ENCODE data around the gene ADCK1.
"Not testable (repeated sequence)": the region's sequence is repeated elsewhere in the genome, so short reads cannot be mapped to it uniquely, and the experiment has no call there.

ADCK1 gene

GRCh38 chr14:77791225-77791600 is 8.7 kb upstream of the ADCK1 start:
- in situ Hi-C loops (cut with MboI; ENCODE audit: low pct_unique_long_range_greater_than_20kb, low sequenced_read_pairs, unreplicated experiment), result no loop called here
- TF ChIP-seq, protein P1, sequence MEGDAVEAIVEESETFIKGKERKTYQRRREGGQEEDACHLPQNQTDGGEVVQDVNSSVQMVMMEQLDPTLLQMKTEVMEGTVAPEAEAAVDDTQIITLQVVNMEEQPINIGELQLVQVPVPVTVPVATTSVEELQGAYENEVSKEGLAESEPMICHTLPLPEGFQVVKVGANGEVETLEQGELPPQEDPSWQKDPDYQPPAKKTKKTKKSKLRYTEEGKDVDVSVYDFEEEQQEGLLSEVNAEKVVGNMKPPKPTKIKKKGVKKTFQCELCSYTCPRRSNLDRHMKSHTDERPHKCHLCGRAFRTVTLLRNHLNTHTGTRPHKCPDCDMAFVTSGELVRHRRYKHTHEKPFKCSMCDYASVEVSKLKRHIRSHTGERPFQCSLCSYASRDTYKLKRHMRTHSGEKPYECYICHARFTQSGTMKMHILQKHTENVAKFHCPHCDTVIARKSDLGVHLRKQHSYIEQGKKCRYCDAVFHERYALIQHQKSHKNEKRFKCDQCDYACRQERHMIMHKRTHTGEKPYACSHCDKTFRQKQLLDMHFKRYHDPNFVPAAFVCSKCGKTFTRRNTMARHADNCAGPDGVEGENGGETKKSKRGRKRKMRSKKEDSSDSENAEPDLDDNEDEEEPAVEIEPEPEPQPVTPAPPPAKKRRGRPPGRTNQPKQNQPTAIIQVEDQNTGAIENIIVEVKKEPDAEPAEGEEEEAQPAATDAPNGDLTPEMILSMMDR (IDR thresholded peaks at IDR 0.05; ENCODE audit: extremely low read depth, insufficient read depth, missing control alignments), result no peak
- DNase-seq (ENCODE audit: low spot score), result no peak

GRCh38 chr14:77793255-77793654 is 6.7 kb upstream of the ADCK1 start:
- DNase-seq (ENCODE audit: low spot score); in situ Hi-C loops (cut with MboI; ENCODE audit: low pct_unique_long_range_greater_than_20kb, low sequenced_read_pairs, unreplicated experiment): not testable (repeated sequence)

- DNase-seq (ENCODE audit: low spot score), result no peak
- in situ Hi-C loops (cut with MboI; ENCODE audit: low pct_unique_long_range_greater_than_20kb, low sequenced_read_pairs, unreplicated experiment), result no loop called here
- TF ChIP-seq, protein P1 (IDR thresholded peaks at IDR 0.05; ENCODE audit: extremely low read depth, insufficient read depth, missing control alignments), result no peak
Observed at GRCh38 chr14:77794357-77794756, 5.6 kb upstream of the ADCK1 start.

DNA sequence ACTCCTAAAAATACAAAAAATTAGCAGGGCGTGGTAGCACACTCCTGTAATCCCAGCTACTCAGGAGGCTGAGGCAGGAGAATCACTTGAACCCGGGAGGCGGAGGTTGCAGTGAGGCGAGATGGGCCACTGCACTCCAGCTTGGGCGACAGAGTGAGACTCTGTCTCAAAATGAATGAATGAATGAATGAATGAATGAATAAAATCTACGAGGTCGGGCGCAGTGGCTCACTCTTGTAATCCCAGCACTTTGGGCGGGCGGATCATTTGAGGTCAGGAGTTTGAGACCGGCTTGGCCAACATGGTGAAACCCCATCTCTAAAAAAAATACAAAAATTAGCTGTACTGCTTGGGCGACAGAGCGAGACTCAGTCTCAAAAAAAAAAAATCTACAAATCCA is 453 bp upstream of the ADCK1 start:
- DNase-seq (ENCODE audit: low spot score); in situ Hi-C loops (cut with MboI; ENCODE audit: low pct_unique_long_range_greater_than_20kb, low sequenced_read_pairs, unreplicated experiment): not testable (repeated sequence)

DNA sequence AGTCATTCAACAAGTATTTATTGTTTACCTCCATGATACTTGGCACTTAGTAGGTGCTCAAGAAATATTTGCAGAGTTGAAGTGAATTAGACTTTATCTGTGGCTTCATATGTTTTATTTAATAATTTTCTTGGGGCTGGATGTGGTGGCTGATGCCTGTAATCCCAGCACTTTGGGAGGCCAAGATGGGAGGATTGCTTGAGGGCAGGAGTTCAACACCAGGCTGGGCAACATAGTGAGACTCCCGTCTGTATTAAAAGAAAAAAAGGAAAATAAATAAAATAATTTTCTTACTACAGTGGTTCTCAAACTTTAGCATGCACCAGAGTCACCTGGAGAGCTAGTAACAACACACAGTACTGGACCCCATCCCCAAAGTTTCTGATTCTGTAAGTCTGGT is 905 bp downstream of the ADCK1 start:
- TF ChIP-seq, protein P1 (IDR thresholded peaks at IDR 0.05; ENCODE audit: extremely low read depth, insufficient read depth, missing control alignments), result no peak
- DNase-seq (ENCODE audit: low spot score), result no peak
- in situ Hi-C loops (cut with MboI; ENCODE audit: low pct_unique_long_range_greater_than_20kb, low sequenced_read_pairs, unreplicated experiment), result no loop called here

DNA sequence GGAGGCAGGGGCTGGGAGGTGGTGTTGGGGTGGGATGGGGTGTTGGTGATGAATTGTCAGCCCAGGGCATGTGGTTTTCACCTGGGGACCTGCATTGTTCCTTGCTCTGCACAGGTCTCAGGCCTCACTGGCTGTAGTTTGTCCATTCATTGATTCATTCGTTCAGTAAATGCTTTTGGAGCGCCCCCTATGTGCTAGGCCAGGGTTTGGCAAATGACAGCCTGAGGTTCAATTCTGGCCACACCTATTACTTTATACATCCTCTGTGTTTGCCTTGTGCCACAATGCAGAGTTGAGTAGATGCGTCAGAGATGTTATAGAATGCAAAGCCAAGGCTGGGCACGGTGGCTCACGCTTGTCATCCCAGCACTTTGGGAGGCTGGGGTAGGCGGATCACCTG is 4.7 kb downstream of the ADCK1 start:
- in situ Hi-C loops (cut with MboI; ENCODE audit: low pct_unique_long_range_greater_than_20kb, low sequenced_read_pairs, unreplicated experiment), result no loop called here
- TF ChIP-seq, protein P1 (IDR thresholded peaks at IDR 0.05; ENCODE audit: extremely low read depth, insufficient read depth, missing control alignments), result peak; percentile 69
- DNase-seq (ENCODE audit: low spot score), result peak; percentile 61

GRCh38 chr14:77805706-77806105 is 5.8 kb downstream of the ADCK1 start:
- TF ChIP-seq, protein P1 (IDR thresholded peaks at IDR 0.05; ENCODE audit: extremely low read depth, insufficient read depth, missing control alignments), result no peak
- DNase-seq (ENCODE audit: low spot score), result no peak

DNA sequence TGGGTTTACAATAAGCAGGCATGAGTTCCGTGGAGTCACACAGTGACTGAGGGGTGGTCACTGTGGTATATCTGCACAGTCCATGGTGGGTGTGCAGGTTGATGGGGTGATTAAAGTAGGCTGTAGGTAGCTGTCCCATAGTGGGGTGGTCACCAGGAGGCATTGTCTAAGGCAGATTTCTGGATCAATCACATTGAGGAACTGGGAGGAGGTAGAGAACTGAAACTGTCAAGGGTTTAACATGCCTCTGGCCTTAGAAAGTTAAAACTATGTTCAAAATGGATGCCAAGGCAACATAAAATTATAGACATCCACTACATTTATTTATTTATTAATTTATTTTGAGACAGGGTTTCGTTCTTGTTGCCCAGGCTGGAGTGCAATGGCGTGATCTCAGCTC is 8.3 kb downstream of the ADCK1 start:
- in situ Hi-C loops (cut with MboI; ENCODE audit: low pct_unique_long_range_greater_than_20kb, low sequenced_read_pairs, unreplicated experiment), result no loop called here
- TF ChIP-seq, protein P1 (IDR thresholded peaks at IDR 0.05; ENCODE audit: extremely low read depth, insufficient read depth, missing control alignments), result no peak
- DNase-seq (ENCODE audit: low spot score), result no peak

More at GRCh38 chr14:77805706-77806105, 5.8 kb downstream of the ADCK1 start:
- in situ Hi-C loops (cut with MboI; ENCODE audit: low pct_unique_long_range_greater_than_20kb, low sequenced_read_pairs, unreplicated experiment), result no loop called here
